GM08714 (cell line): Measurements from ENCODE around the gene RGS7.
"Not testable (repeated sequence)": the region's sequence is repeated elsewhere in the genome, so short reads cannot be mapped to it uniquely, and the experiment has no call there.

ENCODE experiments used
- H3K4me3 ChIP-seq: fragments of 200-500 bp; sonication (Bioruptor generic); 2 replicates; pipeline ENCODE4 v1.5.1; 2014; ENCODE audit warnings: mild to moderate bottlenecking, low read length, inconsistent platforms
- ZNF274 ChIP-seq: IDR thresholded peaks from 2 replicates; pipeline ENCODE4 v1.6.1; 2012; ENCODE audit warnings: mild to moderate bottlenecking, low read depth, low read length

The RGS7 gene

GRCh38 chr1:241270016-241270415 is 87.0 kb downstream of the RGS7 start:
- TF ChIP-seq ZNF274 = no peak
- H3K4me3 ChIP-seq = no peak overlapping the region

- TF ChIP-seq ZNF274 = no peak
- H3K4me3 ChIP-seq = no peak overlapping the region
These were observed 87.9 kb downstream of the RGS7 start for GRCh38 chr1:241269116-241269515.

GRCh38 chr1:241266121-241266520 is 90.9 kb downstream of the RGS7 start:
- H3K4me3 ChIP-seq = no peak overlapping the region
- TF ChIP-seq ZNF274 = no peak

DNA sequence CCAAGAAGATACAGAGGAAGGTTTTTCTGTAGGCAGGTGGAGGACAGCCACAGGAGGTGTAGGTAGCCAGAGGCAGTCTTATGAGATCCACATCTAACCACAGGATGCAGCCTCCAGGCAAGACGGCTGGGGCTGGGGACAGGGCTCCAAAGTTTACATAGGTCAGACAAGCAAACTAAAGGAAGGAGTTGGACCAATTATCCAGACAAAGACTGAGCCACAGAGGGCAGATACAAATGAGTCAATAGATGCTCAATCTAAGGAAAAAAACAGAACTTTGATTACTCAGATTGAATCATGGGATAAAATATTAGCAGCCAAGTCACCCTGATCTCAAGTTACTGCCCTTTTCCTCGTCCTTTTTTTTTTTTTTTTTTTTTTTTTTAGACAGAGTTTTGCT is 91.6 kb downstream of the RGS7 start:
- H3K4me3 ChIP-seq = no peak overlapping the region
- TF ChIP-seq ZNF274 = no peak

DNA sequence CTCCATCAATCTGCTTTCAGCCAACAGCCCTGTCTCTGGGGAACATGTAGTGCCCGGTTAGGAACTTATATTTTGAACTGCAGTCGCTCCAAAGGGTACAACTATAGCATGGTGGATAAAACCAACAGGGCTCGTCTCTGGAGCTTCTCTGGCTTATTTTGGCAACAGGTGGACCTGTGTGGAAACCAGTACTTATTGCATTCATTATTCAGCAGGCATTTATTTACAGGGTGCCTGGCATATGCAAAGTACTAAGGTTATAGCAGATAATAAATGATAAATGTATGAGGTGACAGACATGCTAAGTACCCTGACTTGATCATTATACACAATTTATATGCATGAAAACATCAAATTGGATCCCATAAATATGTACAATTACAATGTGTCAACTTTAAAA is 93.7 kb downstream of the RGS7 start:
- no peak overlapping the region for H3K4me3 ChIP-seq
- no peak for TF ChIP-seq ZNF274

DNA sequence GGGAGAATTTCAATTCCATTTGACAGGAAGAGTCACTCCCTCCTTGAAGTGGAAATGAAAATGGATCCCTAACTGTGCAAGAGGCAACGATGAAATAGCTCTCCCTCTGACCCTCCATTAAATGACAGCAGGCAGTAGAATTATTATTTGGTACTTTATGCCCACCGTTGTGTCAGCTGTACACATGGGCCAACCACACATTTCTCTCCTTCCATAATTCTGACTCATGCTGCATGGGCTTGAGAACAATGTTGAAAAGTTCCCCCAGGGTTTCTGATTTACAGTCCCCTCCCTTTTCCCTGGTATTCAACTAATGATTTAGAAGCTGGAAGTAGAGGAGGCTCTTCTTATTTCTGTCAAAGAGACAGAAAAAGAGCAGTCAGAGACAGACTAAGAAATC is 103.5 kb downstream of the RGS7 start:
- H3K4me3 ChIP-seq = no peak overlapping the region
- TF ChIP-seq ZNF274 = no peak

- TF ChIP-seq ZNF274 = no peak
- no peak overlapping the region for H3K4me3 ChIP-seq
These were observed 106.5 kb downstream of the RGS7 start for GRCh38 chr1:241250465-241250864.

DNA sequence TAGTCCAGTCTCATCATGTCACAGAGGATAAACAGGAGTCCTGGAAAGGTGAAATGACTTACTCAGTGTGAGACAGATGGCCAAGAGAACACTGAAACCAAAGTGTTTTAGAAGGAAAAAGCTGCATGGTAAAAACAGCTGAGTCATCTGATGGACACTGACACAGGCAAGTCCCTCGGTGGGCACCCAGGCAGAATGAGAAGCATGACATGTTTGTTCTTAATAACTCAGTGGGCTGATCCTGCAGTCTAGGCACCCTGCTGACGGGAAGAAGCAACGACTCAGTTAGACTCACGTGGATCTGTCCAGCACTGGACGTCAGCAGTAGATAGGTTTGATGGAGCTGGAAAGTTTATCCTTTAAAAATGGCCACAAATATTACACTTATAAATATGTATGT is 116.9 kb downstream of the RGS7 start:
- H3K4me3 ChIP-seq = no peak overlapping the region
- TF ChIP-seq ZNF274 = no peak

GRCh38 chr1:241237873-241238272 is 119.1 kb downstream of the RGS7 start:
- TF ChIP-seq ZNF274 = no peak
- H3K4me3 ChIP-seq = no peak overlapping the region

GRCh38 chr1:241235256-241235897 is 121.6 kb downstream of the RGS7 start:
- no peak for TF ChIP-seq ZNF274
- H3K4me3 ChIP-seq = no peak overlapping the region

- no peak overlapping the region for H3K4me3 ChIP-seq
- no peak for TF ChIP-seq ZNF274
These were observed 127.3 kb downstream of the RGS7 start for GRCh38 chr1:241229711-241230110.

- H3K4me3 ChIP-seq = no peak overlapping the region
- no peak for TF ChIP-seq ZNF274
These were observed 127.8 kb downstream of the RGS7 start for GRCh38 chr1:241229216-241229615.

DNA sequence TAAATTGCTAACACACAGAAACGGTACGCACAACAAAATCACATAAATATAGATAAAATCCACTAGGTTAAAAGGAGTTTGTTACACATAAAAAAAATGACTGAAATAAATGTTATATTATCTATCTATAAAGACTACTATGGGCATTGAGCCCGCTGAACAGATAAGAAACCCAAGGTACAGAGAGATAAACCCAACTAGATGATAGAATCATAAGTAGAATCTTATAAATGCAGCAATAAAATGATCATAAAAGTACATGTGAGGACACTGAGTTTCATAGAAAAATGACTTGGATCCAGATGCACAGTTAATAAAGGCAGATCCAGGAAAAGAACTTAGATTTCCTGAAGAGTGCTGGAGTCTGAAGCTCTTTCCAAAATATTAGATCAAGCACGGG is 128.7 kb downstream of the RGS7 start:
- no peak overlapping the region for H3K4me3 ChIP-seq
- TF ChIP-seq ZNF274 = no peak

DNA sequence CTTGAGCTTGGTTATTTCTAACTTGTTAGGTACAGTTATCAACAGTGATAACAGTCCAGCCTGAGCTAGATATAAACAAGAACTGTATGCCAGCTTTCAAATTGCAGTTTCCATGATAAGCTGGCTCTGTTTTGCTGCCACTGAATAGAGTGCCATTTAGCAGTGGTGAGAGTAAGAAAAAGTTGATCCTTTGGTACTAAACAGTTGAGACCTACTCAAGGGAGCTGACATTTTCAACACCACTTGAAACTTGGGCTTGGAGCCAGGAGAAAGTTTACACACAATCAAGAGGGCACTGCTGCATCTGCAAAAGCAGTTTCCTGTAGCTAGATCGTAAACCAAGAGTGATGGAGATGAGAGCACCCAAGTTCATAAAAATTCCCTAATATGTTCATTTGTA is 131.3 kb downstream of the RGS7 start:
- H3K4me3 ChIP-seq = no peak overlapping the region
- TF ChIP-seq ZNF274 = no peak

- not testable (repeated sequence) for H3K4me3 ChIP-seq
These were observed 132.8 kb downstream of the RGS7 start for GRCh38 chr1:241224189-241224588.

GRCh38 chr1:241222813-241223212 is 134.2 kb downstream of the RGS7 start:
- H3K4me3 ChIP-seq = not testable (repeated sequence)
